Esophagus muscularis mucosa (tissue), 4 donors: Measurements from ENCODE around the gene MOB3A. TPM values are rescaled to one million over a fixed set of nuclear protein-coding genes. Genes with fewer than 3 reads are reported as not detected.

Experiments
- DNase-seq: peaks from one replicate; pipeline ENCODE4 v3.0.0-alpha.2; 2017; ENCODE audit errors: extremely low spot score
- H3K27ac ChIP-seq, 4 donors: fragments of 200-600 bp; sonication (generic); replicated peaks in 1 of 4; 1 replicate in 3 of 4; 2 replicates in 1 of 4; pipeline ENCODE4 v1.5.1; 2016 to 2019; ENCODE audit warnings: mild to moderate bottlenecking in 1 of 4
- H3K27me3 ChIP-seq, 4 donors: fragments of 200-600 bp; sonication (generic); one replicate each; pipeline versions ENCODE4 v1.5.1 to v1.6.0; 2016 to 2019
- H3K36me3 ChIP-seq, 4 donors: fragments of 200-600 bp; sonication (generic); one replicate each; pipeline ENCODE4 v1.5.1; 2016 to 2019
- H3K4me1 ChIP-seq, 4 donors: fragments of 200-600 bp; sonication (generic); one replicate each; pipeline ENCODE4 v1.5.1; 2016 to 2019
- H3K4me3 ChIP-seq, 4 donors: fragments of 200-600 bp; sonication (generic); 1 replicate in 2 of 4; 2 replicates in 2 of 4; pipeline ENCODE4 v1.5.1; 2016 to 2019; ENCODE audit warnings: mild to moderate bottlenecking in 4 of 4, moderate library complexity in 1 of 4
- H3K9me3 ChIP-seq, 4 donors: fragments of 200-600 bp; sonication (generic); 1 replicate in 3 of 4; 2 replicates in 1 of 4; pipeline ENCODE4 v1.5.1; 2016 to 2019
- EP300 ChIP-seq: sonication (generic); formaldehyde crosslinking; IDR thresholded peaks from one replicate; pipeline ENCODE4 v1.6.1; 2017; ENCODE audit warnings: antibody characterized with exemption
- POLR2A ChIP-seq: fragments of 450-650 bp; IDR thresholded peaks from one replicate; pipeline ENCODE4 v1.6.1; 2017; ENCODE audit warnings: antibody characterized with exemption, moderate library complexity, mild to moderate bottlenecking, low read depth
- POLR2AphosphoS5 ChIP-seq, 2 donors: sonication (generic); formaldehyde crosslinking; IDR thresholded peaks; one replicate each; pipeline ENCODE4 v1.6.1; 2017; ENCODE audit warnings: antibody characterized with exemption in 2 of 2
- WGBS: methylation state at CpG from one replicate; pipeline ENCODE4 v1.1.5; 2018; 5-methylcytosine and 5-hydroxymethylcytosine counted together
- intact Hi-C: fragments of 100-400 bp; cut with DNase I; formaldehyde crosslinking; loops from one replicate; pipeline ENCODE4 v1.15.1; 2023
- total RNA-seq, 4 donors: library from RNA; depleted of rRNA; stranded (reverse); fragments of >200 nt; gene quantifications; one replicate each; pipeline versions ENCODE4 v1.1.0 to v1.2.1, GENCODE V29; 2016
- TF ChIP-seq, protein P1 (sequence below), 3 experiments: fragments of 200-600 bp in 2 of 3; fragments of 450-650 bp in 1 of 3; sonication (generic) in 2 of 3; IDR thresholded peaks; one replicate each; pipeline ENCODE4 v1.5.1; 2017 to 2019; ENCODE audit warnings: antibody characterized with exemption in 3 of 3, mild to moderate bottlenecking in 2 of 3, moderate library complexity in 1 of 3

The MOB3A gene
- total RNA-seq, 4 donors from 2014 or later: 43.6 to 85.2 (median 56.3) TPM

- intact Hi-C loops: no loop called here
- H3K4me3 ChIP-seq: no peak overlapping the region
- no peak for TF ChIP-seq POLR2AphosphoS5 (IDR thresholded peaks at IDR 0.05)
- TF ChIP-seq, protein P1, sequence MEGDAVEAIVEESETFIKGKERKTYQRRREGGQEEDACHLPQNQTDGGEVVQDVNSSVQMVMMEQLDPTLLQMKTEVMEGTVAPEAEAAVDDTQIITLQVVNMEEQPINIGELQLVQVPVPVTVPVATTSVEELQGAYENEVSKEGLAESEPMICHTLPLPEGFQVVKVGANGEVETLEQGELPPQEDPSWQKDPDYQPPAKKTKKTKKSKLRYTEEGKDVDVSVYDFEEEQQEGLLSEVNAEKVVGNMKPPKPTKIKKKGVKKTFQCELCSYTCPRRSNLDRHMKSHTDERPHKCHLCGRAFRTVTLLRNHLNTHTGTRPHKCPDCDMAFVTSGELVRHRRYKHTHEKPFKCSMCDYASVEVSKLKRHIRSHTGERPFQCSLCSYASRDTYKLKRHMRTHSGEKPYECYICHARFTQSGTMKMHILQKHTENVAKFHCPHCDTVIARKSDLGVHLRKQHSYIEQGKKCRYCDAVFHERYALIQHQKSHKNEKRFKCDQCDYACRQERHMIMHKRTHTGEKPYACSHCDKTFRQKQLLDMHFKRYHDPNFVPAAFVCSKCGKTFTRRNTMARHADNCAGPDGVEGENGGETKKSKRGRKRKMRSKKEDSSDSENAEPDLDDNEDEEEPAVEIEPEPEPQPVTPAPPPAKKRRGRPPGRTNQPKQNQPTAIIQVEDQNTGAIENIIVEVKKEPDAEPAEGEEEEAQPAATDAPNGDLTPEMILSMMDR (IDR thresholded peaks at IDR 0.05): no peak
- no peak for TF ChIP-seq POLR2A
- H3K9me3 ChIP-seq: no peaks in the 10 kb centered on the region
- DNase-seq: no peak
- H3K27me3 ChIP-seq: no peaks in the 10 kb centered on the region
- H3K27ac ChIP-seq: peak overlapping the region; percentile 51 to 67 (median 54)
- peaks cover 19 to 78% (median 61%) of the 10 kb centered on the region in 4 donors for H3K36me3 ChIP-seq
- WGBS: 81% methylated on average over 19 of the region's 30 CpGs
- H3K4me1 ChIP-seq: peaks cover 12 to 70% (median 59%) of the 10 kb centered on the region in 4 donors
Observed at GRCh38 chr19:2081873-2082810, 14.0 kb downstream of the MOB3A start.

DNA sequence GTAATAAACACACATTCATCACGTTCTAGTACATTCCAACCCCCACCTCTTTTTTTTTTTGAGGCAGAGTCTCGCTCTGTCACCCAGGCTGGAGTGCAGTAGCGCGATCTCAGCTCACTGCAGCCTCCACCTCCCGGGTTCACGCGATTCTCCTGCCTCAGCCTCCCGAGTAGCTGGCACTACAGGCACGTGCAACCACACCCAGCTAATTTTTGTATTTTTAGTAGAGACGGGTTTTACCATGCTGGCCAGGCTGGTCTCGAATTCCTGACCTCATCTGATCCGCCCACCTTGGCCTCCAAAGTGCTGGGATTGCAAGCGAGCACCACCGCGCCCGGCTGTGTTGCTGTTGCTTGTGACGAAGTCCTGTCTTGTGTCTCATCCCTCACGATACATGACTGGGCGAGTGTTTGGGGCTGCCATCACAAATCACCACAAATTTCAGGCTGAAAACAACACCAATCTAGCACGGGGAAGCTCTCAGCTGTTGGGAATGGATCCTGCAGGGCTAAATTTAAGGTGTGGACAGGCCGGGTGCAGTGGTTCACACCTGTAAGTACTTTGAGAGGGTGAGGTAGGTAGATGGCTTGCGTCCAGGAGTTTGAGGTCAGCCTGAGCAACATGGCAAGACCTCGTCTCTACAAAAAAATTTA, 15.7 kb downstream of the MOB3A start:
- H3K27ac ChIP-seq: peak overlapping the region in 1 of 4 donors; percentile 67
- H3K4me1 ChIP-seq: peaks cover 12 to 53% (median 42%) of the 10 kb centered on the region in 4 donors
- TF ChIP-seq, protein P1 (IDR thresholded peaks at IDR 0.05): no peak
- TF ChIP-seq POLR2AphosphoS5 (IDR thresholded peaks at IDR 0.05) (no peak), EP300 (no peak), POLR2A (no peak)
- H3K27me3 ChIP-seq: no peaks in the 10 kb centered on the region
- WGBS: 80% methylated on average over 23 of the region's 23 CpGs
- DNase-seq: no peak
- no peak overlapping the region for H3K4me3 ChIP-seq
- intact Hi-C loops: no loop called here
- H3K9me3 ChIP-seq: no peaks in the 10 kb centered on the region
- peaks cover 36 to 95% (median 77%) of the 10 kb centered on the region in 4 donors for H3K36me3 ChIP-seq

DNA sequence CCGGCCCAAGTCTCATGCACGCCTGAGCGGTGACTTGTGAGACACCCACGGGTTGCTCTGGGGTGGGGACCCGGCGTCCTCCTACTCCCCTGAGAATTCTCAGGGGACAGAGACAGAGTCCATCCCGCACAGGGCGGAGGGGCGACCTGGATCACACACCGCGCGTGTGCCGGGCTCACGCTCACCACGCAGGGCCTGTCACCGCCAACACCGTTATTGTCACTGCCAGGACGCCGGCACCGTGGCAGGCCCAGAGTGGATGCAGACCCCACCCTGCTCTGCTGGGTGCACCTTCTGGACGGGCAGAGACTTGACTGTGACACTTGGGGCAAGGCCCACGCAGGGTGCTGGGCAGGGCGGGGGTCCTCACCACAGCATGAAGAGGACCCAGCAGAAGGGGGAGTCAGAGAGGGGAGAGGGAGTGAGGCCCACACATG, 16.2 kb downstream of the MOB3A start:
- no peak for DNase-seq
- Histone ChIP-seq H3K36me3 (peaks cover 42 to 98% (median 82%) of the 10 kb centered on the region in 4 donors), H3K9me3 (no peaks in the 10 kb centered on the region), H3K27ac (peak overlapping the region in 1 of 4 donors; percentile 67), H3K4me1 (peaks cover 8 to 51% (median 40%) of the 10 kb centered on the region in 4 donors), H3K4me3 (no peak overlapping the region), H3K27me3 (no peaks in the 10 kb centered on the region)
- 86% methylated on average over 17 of the region's 23 CpGs for WGBS
- TF ChIP-seq, protein P1 (IDR thresholded peaks at IDR 0.05): no peak
- TF ChIP-seq EP300: no peak
- no peak for TF ChIP-seq POLR2A
- no peak for TF ChIP-seq POLR2AphosphoS5 (IDR thresholded peaks at IDR 0.05)
- intact Hi-C loops: no loop called here

- 86% methylated on average over 26 of the region's 32 CpGs for WGBS
- intact Hi-C loops: no loop called here
- H3K4me1 ChIP-seq: peaks cover 8 to 51% (median 43%) of the 10 kb centered on the region in 4 donors
- no peaks in the 10 kb centered on the region for H3K9me3 ChIP-seq
- TF ChIP-seq POLR2AphosphoS5 (IDR thresholded peaks at IDR 0.05): no peak
- no peak for TF ChIP-seq EP300
- no peak for TF ChIP-seq POLR2A
- TF ChIP-seq, protein P1 (IDR thresholded peaks at IDR 0.05): no peak
- H3K4me3 ChIP-seq: no peak overlapping the region
- H3K27me3 ChIP-seq: no peaks in the 10 kb centered on the region
- peaks cover 46 to 98% (median 84%) of the 10 kb centered on the region in 4 donors for H3K36me3 ChIP-seq
- H3K27ac ChIP-seq: no peak overlapping the region
- DNase-seq: no peak
Observed at GRCh38 chr19:2079076-2079864, 16.9 kb downstream of the MOB3A start.
